Astrocyte (in vitro differentiated cells and primary cell): ENCODE results near the gene BBS10. TPM values are rescaled to one million over a fixed set of nuclear protein-coding genes. Genes with fewer than 3 reads are reported as not detected.

ENCODE experiments used
- DNase-seq: peaks from one replicate; pipeline ENCODE4 v3.0.0-alpha.2; 2010; ENCODE audit warnings: low read depth
- FAIRE-seq: peaks from 2 replicates; lab custom pipeline; 2011; peaks lifted over from hg19 to GRCh38; lab: Jason Lieb, UNC
- H2AFZ ChIP-seq: 2 replicates; pipeline ENCODE4 v1.6.0; 2012; ENCODE audit warnings: low read depth, low read length, inconsistent platforms
- H3K27ac ChIP-seq: 2 replicates; pipeline ENCODE4 v1.5.1; 2011; ENCODE audit warnings: low read depth, low read length, inconsistent platforms
- H3K27me3 ChIP-seq: 2 replicates; pipeline ENCODE4 v1.6.0; 2011; ENCODE audit warnings: low read length, inconsistent platforms; ENCODE audit not compliant: insufficient read depth
- H3K36me3 ChIP-seq: 2 replicates; pipeline ENCODE4 v1.5.1; 2011; ENCODE audit warnings: low read length, inconsistent platforms; ENCODE audit not compliant: insufficient read depth
- H3K4me1 ChIP-seq: 2 replicates; pipeline ENCODE4 v1.5.1; 2011; ENCODE audit warnings: low read length, inconsistent platforms; ENCODE audit not compliant: insufficient read depth
- H3K4me2 ChIP-seq: 2 replicates; pipeline ENCODE4 v1.6.0; 2012; ENCODE audit warnings: low read length, inconsistent platforms
- H3K4me3 ChIP-seq: 2 replicates; pipeline ENCODE4 v1.5.1; 2011; ENCODE audit warnings: low read depth, mild to moderate bottlenecking, low read length, inconsistent platforms; ENCODE audit not compliant: insufficient read depth
- H3K79me2 ChIP-seq: 2 replicates; pipeline ENCODE4 v1.6.0; 2012; ENCODE audit warnings: mild to moderate bottlenecking, low read length, inconsistent platforms; ENCODE audit not compliant: insufficient read depth
- H3K9ac ChIP-seq: 2 replicates; pipeline ENCODE4 v1.6.0; 2012; ENCODE audit warnings: mild to moderate bottlenecking, low read length, inconsistent platforms
- H3K9me3 ChIP-seq: 2 replicates; pipeline ENCODE4 v1.5.1; 2012; ENCODE audit warnings: low read depth, mild to moderate bottlenecking, low read length, inconsistent platforms; ENCODE audit not compliant: insufficient read depth
- H4K20me1 ChIP-seq: 2 replicates; pipeline ENCODE4 v1.6.0; 2012; ENCODE audit warnings: low read length, inconsistent platforms; ENCODE audit not compliant: insufficient read depth
- H3K27ac Mint-ChIP-seq: one replicate; pipeline ENCODE4 v1.8.0; 2021; ENCODE audit warnings: mild to moderate bottlenecking, mixed read lengths; ENCODE audit not compliant: unreplicated experiment
- H3K27me3 Mint-ChIP-seq: one replicate; pipeline ENCODE4 v1.8.0; 2021; ENCODE audit warnings: low read depth, mixed read lengths; ENCODE audit not compliant: unreplicated experiment
- H3K36me3 Mint-ChIP-seq: one replicate; pipeline ENCODE4 v1.8.0; 2021; ENCODE audit warnings: low read depth, mixed read lengths; ENCODE audit not compliant: unreplicated experiment
- H3K4me1 Mint-ChIP-seq: one replicate; pipeline ENCODE4 v1.8.0; 2021; ENCODE audit warnings: low read depth, mixed read lengths; ENCODE audit not compliant: unreplicated experiment
- H3K4me3 Mint-ChIP-seq: one replicate; pipeline ENCODE4 v1.8.0; 2021; ENCODE audit warnings: mild to moderate bottlenecking, moderate library complexity, mixed read lengths; ENCODE audit not compliant: unreplicated experiment
- H3K9me3 Mint-ChIP-seq: one replicate; pipeline ENCODE4 v1.8.0; 2021; ENCODE audit warnings: mild to moderate bottlenecking, mixed read lengths; ENCODE audit not compliant: unreplicated experiment
- EZH2 ChIP-seq: IDR thresholded peaks from 2 replicates; pipeline ENCODE4 v1.6.1; 2012; ENCODE audit warnings: mild to moderate bottlenecking, low read length, inconsistent platforms; ENCODE audit not compliant: insufficient read depth
- total RNA-seq: library from RNA; stranded (reverse); gene quantifications from 2 replicates; pipeline ENCODE4 v1.2.1, GENCODE V29; 2021
- TF ChIP-seq, protein P1 (sequence below): IDR thresholded peaks from 2 replicates; pipeline ENCODE4 v1.5.1; 2011; ENCODE audit warnings: low read depth, mild to moderate bottlenecking, inconsistent platforms, low read length, moderate library complexity; ENCODE audit not compliant: insufficient read depth

Gene BBS10
- total RNA-seq, 1 donor from 2014 or later, result 9.8 TPM

DNA sequence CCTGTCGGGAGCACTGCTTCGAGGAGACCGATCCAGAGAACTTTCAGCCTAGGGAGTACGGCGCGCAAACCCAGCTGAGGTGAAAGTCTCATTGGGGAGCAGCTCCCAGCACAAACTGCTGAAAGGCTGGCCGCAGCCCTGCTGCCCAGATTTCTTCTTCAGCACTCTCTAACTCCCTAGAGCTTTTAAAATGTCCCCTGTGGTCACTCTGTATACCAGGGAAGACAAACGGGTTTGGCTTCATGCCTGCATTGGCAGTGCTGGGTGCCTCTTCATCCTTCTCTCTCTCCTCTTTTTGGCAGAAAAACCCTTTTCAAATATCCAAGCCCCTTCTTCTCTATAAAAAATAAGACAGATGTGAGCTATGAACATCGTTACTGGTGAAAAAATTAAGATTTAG, 34.9 kb downstream of the BBS10 start:
- Histone ChIP-seq H3K9me3 (no peaks in the 10 kb centered on the region), H3K4me3 (no peak overlapping the region), H3K4me1 (peaks cover 8% of the 10 kb centered on the region), H2AFZ (no peak overlapping the region), H4K20me1 (no peaks in the 10 kb centered on the region), H3K9ac (no peak overlapping the region), H3K27ac (no peak overlapping the region), H3K4me2 (no peak overlapping the region), H3K79me2 (no peaks in the 10 kb centered on the region), H3K27me3 (no peaks in the 10 kb centered on the region), H3K36me3 (no peaks in the 10 kb centered on the region)
- FAIRE-seq, result no peak
- Mint-ChIP-seq H3K4me3 (no peak overlapping the region), H3K27ac (no peak overlapping the region), H3K9me3 (no peaks in the 10 kb centered on the region), H3K36me3 (peaks cover 2% of the 10 kb centered on the region), H3K27me3 (no peaks in the 10 kb centered on the region), H3K4me1 (peaks cover 25% of the 10 kb centered on the region)
- DNase-seq, result no peak
- TF ChIP-seq, protein P1, sequence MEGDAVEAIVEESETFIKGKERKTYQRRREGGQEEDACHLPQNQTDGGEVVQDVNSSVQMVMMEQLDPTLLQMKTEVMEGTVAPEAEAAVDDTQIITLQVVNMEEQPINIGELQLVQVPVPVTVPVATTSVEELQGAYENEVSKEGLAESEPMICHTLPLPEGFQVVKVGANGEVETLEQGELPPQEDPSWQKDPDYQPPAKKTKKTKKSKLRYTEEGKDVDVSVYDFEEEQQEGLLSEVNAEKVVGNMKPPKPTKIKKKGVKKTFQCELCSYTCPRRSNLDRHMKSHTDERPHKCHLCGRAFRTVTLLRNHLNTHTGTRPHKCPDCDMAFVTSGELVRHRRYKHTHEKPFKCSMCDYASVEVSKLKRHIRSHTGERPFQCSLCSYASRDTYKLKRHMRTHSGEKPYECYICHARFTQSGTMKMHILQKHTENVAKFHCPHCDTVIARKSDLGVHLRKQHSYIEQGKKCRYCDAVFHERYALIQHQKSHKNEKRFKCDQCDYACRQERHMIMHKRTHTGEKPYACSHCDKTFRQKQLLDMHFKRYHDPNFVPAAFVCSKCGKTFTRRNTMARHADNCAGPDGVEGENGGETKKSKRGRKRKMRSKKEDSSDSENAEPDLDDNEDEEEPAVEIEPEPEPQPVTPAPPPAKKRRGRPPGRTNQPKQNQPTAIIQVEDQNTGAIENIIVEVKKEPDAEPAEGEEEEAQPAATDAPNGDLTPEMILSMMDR, result no peak
- TF ChIP-seq EZH2, result no peak

- FAIRE-seq (no peak), DNase-seq (peak; percentile 39)
- Histone ChIP-seq H3K27me3 (no peaks in the 10 kb centered on the region), H3K4me2 (peak overlapping the region; percentile 2), H3K9me3 (no peaks in the 10 kb centered on the region), H3K36me3 (no peaks in the 10 kb centered on the region), H3K27ac (no peak overlapping the region), H3K4me3 (no peak overlapping the region), H3K9ac (no peak overlapping the region), H2AFZ (no peak overlapping the region), H3K79me2 (no peaks in the 10 kb centered on the region), H4K20me1 (no peaks in the 10 kb centered on the region), H3K4me1 (peaks cover 8% of the 10 kb centered on the region)
- TF ChIP-seq EZH2, result no peak
- TF ChIP-seq, protein P1, result no peak
- peaks cover 23% of the 10 kb centered on the region for H3K4me1 Mint-ChIP-seq
- H3K36me3 Mint-ChIP-seq, result peaks cover 2% of the 10 kb centered on the region
- no peak overlapping the region for H3K4me3 Mint-ChIP-seq
- H3K9me3 Mint-ChIP-seq, result no peaks in the 10 kb centered on the region
- peak overlapping the region; percentile 83 for H3K27ac Mint-ChIP-seq
- H3K27me3 Mint-ChIP-seq, result no peaks in the 10 kb centered on the region
Measured at GRCh38 chr12:76312315-76312714, 35.9 kb downstream of the BBS10 start.

DNA sequence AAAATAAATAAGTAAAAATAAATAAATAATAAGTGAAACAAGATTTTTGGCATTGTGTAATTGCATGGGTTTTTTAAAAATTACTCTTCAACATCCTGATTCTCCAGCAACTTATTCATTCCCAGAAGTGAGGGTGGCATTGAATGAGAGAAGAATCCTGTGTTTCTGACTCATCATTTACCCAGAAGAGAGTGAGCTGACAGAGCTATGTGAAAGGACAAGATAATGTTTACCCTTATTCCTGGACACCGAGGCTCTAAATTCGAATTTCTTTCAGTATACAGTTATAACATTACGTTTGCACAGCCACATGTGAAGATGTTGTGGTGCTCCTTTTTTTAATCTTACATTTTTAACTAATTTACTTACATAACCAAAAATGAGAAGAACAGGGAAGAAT, 36.4 kb downstream of the BBS10 start:
- no peaks in the 10 kb centered on the region for H3K9me3 ChIP-seq
- no peak overlapping the region for H2AFZ ChIP-seq
- peaks cover 23% of the 10 kb centered on the region for H3K4me1 Mint-ChIP-seq
- H3K9me3 Mint-ChIP-seq, result no peaks in the 10 kb centered on the region
- H4K20me1 ChIP-seq, result no peaks in the 10 kb centered on the region
- H3K36me3 Mint-ChIP-seq, result peaks cover 2% of the 10 kb centered on the region
- no peak overlapping the region for H3K27ac ChIP-seq
- DNase-seq (peak; percentile 28), FAIRE-seq (no peak)
- H3K27me3 ChIP-seq, result no peaks in the 10 kb centered on the region
- no peaks in the 10 kb centered on the region for H3K27me3 Mint-ChIP-seq
- no peak overlapping the region for H3K9ac ChIP-seq
- H3K4me3 Mint-ChIP-seq, result no peak overlapping the region
- H3K36me3 ChIP-seq, result no peaks in the 10 kb centered on the region
- H3K4me1 ChIP-seq, result peaks cover 8% of the 10 kb centered on the region
- TF ChIP-seq EZH2, result no peak
- TF ChIP-seq, protein P1, result no peak
- H3K27ac Mint-ChIP-seq, result peak overlapping the region; percentile 83
- H3K79me2 ChIP-seq, result no peaks in the 10 kb centered on the region
- no peak overlapping the region for H3K4me2 ChIP-seq
- H3K4me3 ChIP-seq, result no peak overlapping the region
